HL-60 (cell line): ENCODE data around the gene PRKACG.

ENCODE experiments used
- CTCF ChIP-seq: IDR thresholded peaks from one replicate; pipeline ENCODE4 v1.5.1; 2011; ENCODE audit warnings: low read length, control low read depth, inconsistent platforms; ENCODE audit not compliant: insufficient read depth
- GABPA ChIP-seq: IDR thresholded peaks from 2 replicates; pipeline ENCODE4 v1.6.1; 2012; ENCODE audit warnings: low read depth
- POLR2AphosphoS5 ChIP-seq: IDR thresholded peaks from 2 replicates; pipeline ENCODE4 v1.6.1; 2012; ENCODE audit warnings: low read depth
- REST ChIP-seq: IDR thresholded peaks from 2 replicates; pipeline ENCODE4 v1.6.1; 2012; ENCODE audit warnings: low read depth; ENCODE audit not compliant: insufficient replicate concordance
- SPI1 ChIP-seq: IDR thresholded peaks from 2 replicates; pipeline ENCODE4 v1.6.1; 2012; ENCODE audit warnings: low read depth, mild to moderate bottlenecking, borderline replicate concordance

- no peak for TF ChIP-seq CTCF
- TF ChIP-seq REST, result no peak
- no peak for TF ChIP-seq GABPA
- TF ChIP-seq POLR2AphosphoS5, result no peak
- no peak for TF ChIP-seq SPI1
Observed at GRCh38 chr9:69023650-69024049, 9.7 kb upstream of the PRKACG start.
